B cell (primary cell): Measurements from ENCODE around the gene AKIP1.

Source experiments
- EZH2 ChIP-seq: IDR thresholded peaks from 2 replicates; pipeline ENCODE4 v1.6.1; 2012; ENCODE audit warnings: borderline replicate concordance, low read depth, mild to moderate bottlenecking, moderate library complexity, low read length; ENCODE audit not compliant: insufficient read depth, poor library complexity, severe bottlenecking
- TF ChIP-seq, protein P1 (sequence below): fragments of 200-600 bp; IDR thresholded peaks from one replicate; pipeline ENCODE4 v1.8.0; 2022; ENCODE audit warnings: antibody characterized with exemption, mild to moderate bottlenecking

DNA sequence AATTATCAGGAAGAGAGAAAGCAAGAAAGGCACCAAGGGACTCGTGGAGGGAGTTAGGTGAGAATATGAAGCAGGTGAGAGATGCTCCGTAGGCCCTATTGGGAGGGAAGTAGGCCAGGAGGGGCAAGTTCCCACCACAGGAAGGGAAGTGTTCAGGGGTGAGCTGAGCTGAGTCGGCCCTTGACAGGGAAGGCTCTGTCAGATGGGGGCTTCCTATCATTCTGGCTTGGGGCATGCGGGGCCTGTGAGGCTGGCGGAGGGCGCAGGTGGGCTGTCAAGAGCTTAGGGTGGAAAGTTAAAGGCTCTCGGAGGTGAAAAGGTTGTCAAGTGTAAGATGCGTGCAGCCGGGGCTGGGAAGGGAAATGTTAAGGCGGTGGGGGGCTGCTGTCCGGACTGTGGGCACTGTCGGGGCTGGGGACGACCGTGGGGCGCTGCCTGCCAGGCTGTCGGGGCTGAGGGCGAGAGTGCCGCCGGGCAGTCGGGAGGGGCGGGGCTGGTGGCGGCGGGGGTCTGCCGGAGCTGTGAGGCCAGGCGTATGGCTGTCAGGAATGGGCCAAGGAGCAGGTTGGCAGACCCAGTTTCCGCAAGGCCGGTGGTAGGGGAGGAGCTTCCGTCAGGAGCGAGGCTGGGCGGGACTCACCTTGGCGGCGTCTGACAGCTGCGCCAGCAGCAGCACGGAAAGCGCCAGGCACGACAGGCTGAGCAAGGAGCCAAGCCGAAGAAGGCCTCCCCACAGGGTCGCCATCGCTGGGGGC, 52.8 kb downstream of the AKIP1 start:
- TF ChIP-seq EZH2: no peak
- TF ChIP-seq, protein P1, sequence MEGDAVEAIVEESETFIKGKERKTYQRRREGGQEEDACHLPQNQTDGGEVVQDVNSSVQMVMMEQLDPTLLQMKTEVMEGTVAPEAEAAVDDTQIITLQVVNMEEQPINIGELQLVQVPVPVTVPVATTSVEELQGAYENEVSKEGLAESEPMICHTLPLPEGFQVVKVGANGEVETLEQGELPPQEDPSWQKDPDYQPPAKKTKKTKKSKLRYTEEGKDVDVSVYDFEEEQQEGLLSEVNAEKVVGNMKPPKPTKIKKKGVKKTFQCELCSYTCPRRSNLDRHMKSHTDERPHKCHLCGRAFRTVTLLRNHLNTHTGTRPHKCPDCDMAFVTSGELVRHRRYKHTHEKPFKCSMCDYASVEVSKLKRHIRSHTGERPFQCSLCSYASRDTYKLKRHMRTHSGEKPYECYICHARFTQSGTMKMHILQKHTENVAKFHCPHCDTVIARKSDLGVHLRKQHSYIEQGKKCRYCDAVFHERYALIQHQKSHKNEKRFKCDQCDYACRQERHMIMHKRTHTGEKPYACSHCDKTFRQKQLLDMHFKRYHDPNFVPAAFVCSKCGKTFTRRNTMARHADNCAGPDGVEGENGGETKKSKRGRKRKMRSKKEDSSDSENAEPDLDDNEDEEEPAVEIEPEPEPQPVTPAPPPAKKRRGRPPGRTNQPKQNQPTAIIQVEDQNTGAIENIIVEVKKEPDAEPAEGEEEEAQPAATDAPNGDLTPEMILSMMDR: no peak
